Measurements from ENCODE around the gene DIRAS3.

GRCh38 chr1:68024635-68025338 is 25.6 kb downstream of the DIRAS3 start:
- TF ChIP-seq CTCF (IDR thresholded peaks at IDR 0.05): no peak
- no peak for TF ChIP-seq POLR2A (IDR thresholded peaks at IDR 0.05)

All from testis (tissue), 2 donors.